GM12873 (cell line): ENCODE results near the gene LCE2D.
"Not testable (repeated sequence)": the region's sequence is repeated elsewhere in the genome, so short reads cannot be mapped to it uniquely, and the experiment has no call there.

Source experiments
- TF ChIP-seq, protein P1 (sequence below): IDR thresholded peaks from 2 replicates; pipeline ENCODE4 v1.5.1; 2012; ENCODE audit warnings: low read depth, mild to moderate bottlenecking, moderate library complexity, low read length, control low read depth; ENCODE audit not compliant: insufficient read depth; ENCODE audit errors: missing control alignments

Gene LCE2D

DNA sequence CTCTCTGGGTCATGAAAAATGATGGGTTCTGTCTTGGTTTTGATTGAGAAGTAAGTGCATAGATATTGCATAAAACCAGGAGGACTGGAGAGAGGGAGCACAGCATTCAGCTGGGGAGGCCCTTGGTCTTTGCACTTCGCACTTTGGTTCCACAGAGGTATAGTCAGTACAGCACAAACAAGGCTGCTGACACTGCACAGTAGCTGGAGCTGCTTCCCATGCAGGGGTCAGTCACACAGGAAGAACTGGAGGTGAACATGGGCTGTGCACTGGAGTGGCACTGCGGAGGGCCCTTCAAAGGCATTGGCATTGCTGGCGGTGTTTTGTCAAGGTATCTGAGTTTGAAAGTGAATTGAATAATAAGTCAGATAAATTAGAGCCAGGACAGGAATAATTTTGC is 4.5 kb upstream of the LCE2D start:
- TF ChIP-seq, protein P1, sequence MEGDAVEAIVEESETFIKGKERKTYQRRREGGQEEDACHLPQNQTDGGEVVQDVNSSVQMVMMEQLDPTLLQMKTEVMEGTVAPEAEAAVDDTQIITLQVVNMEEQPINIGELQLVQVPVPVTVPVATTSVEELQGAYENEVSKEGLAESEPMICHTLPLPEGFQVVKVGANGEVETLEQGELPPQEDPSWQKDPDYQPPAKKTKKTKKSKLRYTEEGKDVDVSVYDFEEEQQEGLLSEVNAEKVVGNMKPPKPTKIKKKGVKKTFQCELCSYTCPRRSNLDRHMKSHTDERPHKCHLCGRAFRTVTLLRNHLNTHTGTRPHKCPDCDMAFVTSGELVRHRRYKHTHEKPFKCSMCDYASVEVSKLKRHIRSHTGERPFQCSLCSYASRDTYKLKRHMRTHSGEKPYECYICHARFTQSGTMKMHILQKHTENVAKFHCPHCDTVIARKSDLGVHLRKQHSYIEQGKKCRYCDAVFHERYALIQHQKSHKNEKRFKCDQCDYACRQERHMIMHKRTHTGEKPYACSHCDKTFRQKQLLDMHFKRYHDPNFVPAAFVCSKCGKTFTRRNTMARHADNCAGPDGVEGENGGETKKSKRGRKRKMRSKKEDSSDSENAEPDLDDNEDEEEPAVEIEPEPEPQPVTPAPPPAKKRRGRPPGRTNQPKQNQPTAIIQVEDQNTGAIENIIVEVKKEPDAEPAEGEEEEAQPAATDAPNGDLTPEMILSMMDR = no peak

DNA sequence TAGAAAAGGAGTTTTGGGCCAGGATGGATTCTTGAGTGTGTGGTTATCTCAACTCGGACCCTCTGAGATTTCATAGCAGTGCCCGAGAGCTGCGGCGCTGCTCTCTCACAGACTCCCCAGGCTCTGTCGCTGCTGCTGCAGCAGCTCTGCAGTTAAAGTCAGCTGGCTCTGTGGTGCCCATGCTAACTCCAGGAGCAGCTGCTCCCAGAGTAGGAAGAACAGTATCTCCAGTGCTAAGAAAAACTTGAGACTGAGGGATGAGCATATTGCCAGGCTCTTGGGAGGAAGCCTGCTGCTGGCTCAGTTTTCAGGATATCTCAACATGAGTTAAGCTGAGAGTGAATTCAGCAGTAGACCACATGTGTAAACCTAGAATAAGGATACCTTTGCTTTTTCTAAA is 4.5 kb downstream of the LCE2D start:
- TF ChIP-seq, protein P1 = no peak

DNA sequence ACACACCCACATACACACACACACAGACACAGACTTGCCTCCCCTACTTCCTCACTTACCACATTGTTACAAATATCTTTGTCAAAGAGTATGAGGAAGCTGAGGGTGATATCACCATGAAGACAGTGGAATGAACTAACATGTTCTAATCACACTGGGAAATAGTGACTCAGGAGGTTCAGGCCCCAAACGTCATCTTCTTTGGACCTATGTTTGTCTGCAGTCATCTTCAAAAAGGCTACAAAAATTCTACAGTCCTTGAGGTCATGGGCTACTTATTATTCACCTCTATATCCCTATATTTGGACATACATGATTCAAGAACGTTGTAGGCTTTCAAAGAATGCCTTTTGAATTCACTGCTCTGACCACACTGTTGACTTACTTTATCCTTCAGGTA is 9.8 kb downstream of the LCE2D start:
- TF ChIP-seq, protein P1 = no peak

DNA sequence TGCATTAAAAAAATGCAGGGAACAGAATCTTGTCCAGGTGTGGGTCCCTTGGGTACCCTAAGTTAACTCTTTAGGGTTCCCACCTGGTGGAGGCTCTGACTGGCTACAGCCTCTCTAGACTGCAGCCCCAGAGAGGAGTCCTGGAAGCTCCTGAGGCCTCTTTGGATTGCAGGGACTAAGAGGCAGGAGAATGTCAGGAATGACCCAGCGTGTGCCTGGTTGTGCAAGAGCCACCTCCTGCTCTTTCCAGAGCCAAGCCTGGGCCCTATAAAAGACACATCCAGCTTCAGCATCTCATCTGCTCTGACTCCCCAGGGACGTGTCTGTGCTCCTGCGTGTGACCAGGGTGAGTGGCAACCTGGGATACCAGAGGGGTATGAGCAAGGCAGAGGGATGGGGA is 11.8 kb downstream of the LCE2D start, which contains the start of gene LCE2C:
TSS of gene LCE2C (plus strand) at position 297 of the 400 bp plus-strand sequence. CDS start 737 bp downstream, outside the sequence.
- TF ChIP-seq, protein P1 = not testable (repeated sequence)

- TF ChIP-seq, protein P1 = no peak
These were observed 16.3 kb downstream of the LCE2D start for GRCh38 chr1:152679459-152679858.

DNA sequence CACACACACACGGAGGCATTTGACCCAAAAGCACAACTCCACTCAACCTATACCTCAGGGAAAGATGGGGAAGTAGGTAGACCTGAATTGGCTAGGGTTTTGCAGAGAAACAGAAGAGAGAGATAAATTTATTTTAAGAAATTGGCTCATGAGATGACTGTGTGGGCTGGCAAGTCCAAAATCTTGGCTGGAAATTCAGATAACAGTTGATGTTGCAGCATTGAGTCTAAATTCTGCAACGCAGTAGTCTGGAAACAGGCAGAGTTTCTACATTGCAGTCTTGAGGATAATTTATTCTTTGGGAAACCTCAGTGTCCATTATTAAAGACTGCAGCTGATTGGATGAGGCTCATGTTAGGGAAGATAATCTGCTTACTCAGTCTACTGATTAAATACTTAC is 18.4 kb downstream of the LCE2D start:
- TF ChIP-seq, protein P1 = no peak

DNA sequence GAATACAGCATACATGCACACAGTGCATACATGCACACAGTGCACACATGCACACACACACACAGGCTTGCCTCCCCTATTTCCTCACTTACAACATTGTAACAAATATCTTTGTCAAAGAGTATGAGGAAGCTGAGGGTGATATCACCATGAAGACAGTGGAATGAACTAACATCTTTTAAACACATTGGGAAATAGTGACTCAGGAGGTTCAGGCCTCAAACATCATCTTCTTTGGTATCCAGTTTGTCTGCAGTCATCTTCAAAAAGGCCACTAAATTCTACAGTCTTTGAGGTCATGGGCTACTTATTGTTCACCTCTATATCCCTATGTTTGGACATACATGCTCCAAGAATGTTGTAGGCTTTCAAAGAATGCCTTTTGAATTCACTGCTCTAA is 20.7 kb downstream of the LCE2D start:
- TF ChIP-seq, protein P1 = no peak
